Neural crest cell (in vitro differentiated cells): ENCODE results near the gene ZNF609. TPM values are rescaled to one million over a fixed set of nuclear protein-coding genes. Genes with fewer than 3 reads are reported as not detected.

Source experiments
- DNase-seq: peaks from one replicate; pipeline ENCODE4 v3.0.0; 2021; ENCODE audit warnings: low read depth, mixed read lengths, low spot score
- H3K27ac Mint-ChIP-seq: one replicate; pipeline ENCODE4 v1.8.0; 2021; ENCODE audit warnings: mild to moderate bottlenecking, mixed read lengths; ENCODE audit not compliant: unreplicated experiment
- H3K27me3 Mint-ChIP-seq: 2 replicates; pipeline ENCODE4 v1.8.0; 2021; ENCODE audit warnings: low read depth, mild to moderate bottlenecking, mixed read lengths
- H3K36me3 Mint-ChIP-seq: 2 replicates; pipeline ENCODE4 v1.8.0; 2021; ENCODE audit warnings: low read depth, mild to moderate bottlenecking, mixed read lengths
- H3K4me1 Mint-ChIP-seq: 2 replicates; pipeline ENCODE4 v1.8.0; 2021; ENCODE audit warnings: mixed read lengths
- H3K4me3 Mint-ChIP-seq: one replicate; pipeline ENCODE4 v1.8.0; 2021; ENCODE audit warnings: mild to moderate bottlenecking, mixed read lengths
- H3K9me3 Mint-ChIP-seq: 2 replicates; pipeline ENCODE4 v1.8.0; 2021; ENCODE audit warnings: mixed read lengths
- total RNA-seq: library from RNA; stranded (reverse); gene quantifications from 2 replicates; pipeline ENCODE4 v1.2.1, GENCODE V29; 2021
- TF ChIP-seq, protein P1 (sequence below): fragments of 200-600 bp; sonication (generic); conservative IDR thresholded peaks from 2 replicates; pipeline ENCODE4 v1.5.0; 2021; ENCODE audit warnings: antibody characterized with exemption, mild to moderate bottlenecking

The ZNF609 gene
- total RNA-seq, 1 donor from 2014 or later = 43.0 TPM

DNA sequence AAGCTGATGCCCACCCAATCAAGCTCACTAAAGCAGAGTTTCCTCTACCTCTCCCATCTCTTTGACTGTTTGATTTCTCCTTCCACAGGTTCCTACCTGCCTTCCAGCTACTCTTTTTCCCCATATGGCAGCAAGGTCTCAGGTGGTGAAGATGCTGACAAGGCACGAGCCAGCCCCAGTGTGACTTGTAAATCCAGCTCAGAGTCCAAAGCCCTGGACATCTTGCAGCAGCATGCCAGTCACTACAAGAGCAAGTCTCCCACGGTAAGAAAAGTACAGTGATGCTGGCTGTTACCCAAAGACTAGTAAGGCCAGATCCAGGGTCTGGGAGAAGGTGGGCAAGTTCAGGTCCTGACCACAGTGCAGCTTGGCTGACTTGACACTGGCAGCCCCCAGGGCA lies 219.7 kb downstream of the ZNF609 start:
- H3K27ac Mint-ChIP-seq = no peak overlapping the region
- no peaks in the 10 kb centered on the region for H3K27me3 Mint-ChIP-seq
- DNase-seq = no peak
- H3K36me3 Mint-ChIP-seq = peaks cover 6% of the 10 kb centered on the region
- H3K9me3 Mint-ChIP-seq = no peaks in the 10 kb centered on the region
- no peak overlapping the region for H3K4me3 Mint-ChIP-seq
- H3K4me1 Mint-ChIP-seq = no peaks in the 10 kb centered on the region
- TF ChIP-seq, protein P1, sequence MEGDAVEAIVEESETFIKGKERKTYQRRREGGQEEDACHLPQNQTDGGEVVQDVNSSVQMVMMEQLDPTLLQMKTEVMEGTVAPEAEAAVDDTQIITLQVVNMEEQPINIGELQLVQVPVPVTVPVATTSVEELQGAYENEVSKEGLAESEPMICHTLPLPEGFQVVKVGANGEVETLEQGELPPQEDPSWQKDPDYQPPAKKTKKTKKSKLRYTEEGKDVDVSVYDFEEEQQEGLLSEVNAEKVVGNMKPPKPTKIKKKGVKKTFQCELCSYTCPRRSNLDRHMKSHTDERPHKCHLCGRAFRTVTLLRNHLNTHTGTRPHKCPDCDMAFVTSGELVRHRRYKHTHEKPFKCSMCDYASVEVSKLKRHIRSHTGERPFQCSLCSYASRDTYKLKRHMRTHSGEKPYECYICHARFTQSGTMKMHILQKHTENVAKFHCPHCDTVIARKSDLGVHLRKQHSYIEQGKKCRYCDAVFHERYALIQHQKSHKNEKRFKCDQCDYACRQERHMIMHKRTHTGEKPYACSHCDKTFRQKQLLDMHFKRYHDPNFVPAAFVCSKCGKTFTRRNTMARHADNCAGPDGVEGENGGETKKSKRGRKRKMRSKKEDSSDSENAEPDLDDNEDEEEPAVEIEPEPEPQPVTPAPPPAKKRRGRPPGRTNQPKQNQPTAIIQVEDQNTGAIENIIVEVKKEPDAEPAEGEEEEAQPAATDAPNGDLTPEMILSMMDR = no peak

DNA sequence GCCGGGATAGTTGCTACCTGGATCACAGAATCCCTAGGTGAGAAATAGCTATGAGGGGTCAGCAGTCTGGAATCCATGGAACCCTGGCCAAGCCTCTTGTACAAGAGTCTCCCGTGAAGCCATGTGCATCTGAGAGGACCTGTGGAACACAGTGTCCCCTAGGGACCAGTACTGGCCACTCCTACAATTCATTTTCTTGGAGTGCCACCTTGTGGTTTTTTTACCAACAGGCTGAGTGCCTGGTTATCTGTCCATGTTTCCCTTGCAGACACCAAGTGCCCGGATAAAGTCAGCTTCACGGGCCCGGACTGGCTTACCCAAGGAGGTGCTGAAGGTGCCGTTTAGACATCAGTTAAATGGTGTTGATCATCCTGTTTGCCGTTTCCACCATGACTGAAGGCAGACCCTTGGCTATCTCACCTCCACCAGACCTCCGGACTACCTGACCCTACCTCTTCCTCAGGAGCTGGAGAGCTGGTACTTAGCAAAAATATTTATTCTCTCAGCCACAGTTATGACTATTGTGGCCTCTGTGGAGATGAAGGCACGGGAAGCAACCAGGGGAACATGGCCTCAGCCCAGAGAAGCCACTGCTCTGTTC lies 221.1 kb downstream of the ZNF609 start:
- peak; percentile 38 for DNase-seq
- Mint-ChIP-seq H3K36me3 (peaks cover 6% of the 10 kb centered on the region), H3K27ac (no peak overlapping the region), H3K4me3 (peak overlapping the region; percentile 28), H3K9me3 (no peaks in the 10 kb centered on the region), H3K4me1 (peaks cover 5% of the 10 kb centered on the region), H3K27me3 (no peaks in the 10 kb centered on the region)
- TF ChIP-seq, protein P1 = peak; percentile 80

DNA sequence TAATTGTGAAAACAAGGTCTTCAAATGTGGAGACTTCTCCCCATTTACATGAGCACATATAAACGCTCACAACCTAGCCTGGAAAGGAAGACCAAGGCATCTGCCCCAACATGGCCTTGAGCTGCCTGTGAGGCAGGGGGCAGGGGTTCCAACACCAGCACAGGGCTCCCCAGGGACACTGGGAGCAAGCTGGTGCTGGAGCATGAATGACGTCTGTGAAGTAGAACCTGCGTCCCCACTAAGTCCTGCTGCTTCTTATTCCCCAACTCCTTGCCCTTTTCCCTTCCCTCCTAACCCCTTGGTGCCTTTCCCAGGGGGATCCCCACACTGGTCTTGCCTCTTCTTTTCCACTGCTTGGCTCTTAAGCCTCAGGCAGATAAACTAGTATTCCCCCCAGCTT lies 221.9 kb downstream of the ZNF609 start:
- H3K4me3 Mint-ChIP-seq = no peak overlapping the region
- H3K9me3 Mint-ChIP-seq = no peaks in the 10 kb centered on the region
- H3K4me1 Mint-ChIP-seq = peaks cover 5% of the 10 kb centered on the region
- H3K27me3 Mint-ChIP-seq = no peaks in the 10 kb centered on the region
- DNase-seq = no peak
- H3K27ac Mint-ChIP-seq = no peak overlapping the region
- TF ChIP-seq, protein P1 = no peak
- H3K36me3 Mint-ChIP-seq = peaks cover 6% of the 10 kb centered on the region

DNA sequence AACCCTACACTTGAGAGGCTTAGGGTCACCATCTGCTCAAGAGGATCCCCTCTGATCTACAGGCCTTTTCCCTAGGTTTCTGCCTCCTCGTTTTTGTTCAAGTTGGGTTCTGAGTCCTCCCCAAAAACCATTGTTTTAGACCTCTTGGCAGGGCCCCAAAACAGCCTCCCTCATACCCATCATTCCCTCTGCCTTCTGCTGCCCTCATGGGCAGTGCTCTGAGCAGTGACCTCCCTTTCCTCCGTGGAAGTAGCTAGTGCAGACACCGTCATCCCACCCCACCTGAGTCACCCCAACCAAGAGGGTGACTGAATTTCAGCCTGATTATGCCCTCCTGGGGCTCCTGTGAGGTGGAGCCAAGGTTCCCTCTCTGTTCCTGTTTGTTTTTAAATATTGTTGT lies 223.0 kb downstream of the ZNF609 start:
- TF ChIP-seq, protein P1 = no peak
- H3K9me3 Mint-ChIP-seq = no peaks in the 10 kb centered on the region
- H3K27ac Mint-ChIP-seq = peak overlapping the region; percentile 60
- no peak overlapping the region for H3K4me3 Mint-ChIP-seq
- DNase-seq = no peak
- peaks cover 10% of the 10 kb centered on the region for H3K36me3 Mint-ChIP-seq
- H3K27me3 Mint-ChIP-seq = no peaks in the 10 kb centered on the region
- H3K4me1 Mint-ChIP-seq = peaks cover 5% of the 10 kb centered on the region

DNA sequence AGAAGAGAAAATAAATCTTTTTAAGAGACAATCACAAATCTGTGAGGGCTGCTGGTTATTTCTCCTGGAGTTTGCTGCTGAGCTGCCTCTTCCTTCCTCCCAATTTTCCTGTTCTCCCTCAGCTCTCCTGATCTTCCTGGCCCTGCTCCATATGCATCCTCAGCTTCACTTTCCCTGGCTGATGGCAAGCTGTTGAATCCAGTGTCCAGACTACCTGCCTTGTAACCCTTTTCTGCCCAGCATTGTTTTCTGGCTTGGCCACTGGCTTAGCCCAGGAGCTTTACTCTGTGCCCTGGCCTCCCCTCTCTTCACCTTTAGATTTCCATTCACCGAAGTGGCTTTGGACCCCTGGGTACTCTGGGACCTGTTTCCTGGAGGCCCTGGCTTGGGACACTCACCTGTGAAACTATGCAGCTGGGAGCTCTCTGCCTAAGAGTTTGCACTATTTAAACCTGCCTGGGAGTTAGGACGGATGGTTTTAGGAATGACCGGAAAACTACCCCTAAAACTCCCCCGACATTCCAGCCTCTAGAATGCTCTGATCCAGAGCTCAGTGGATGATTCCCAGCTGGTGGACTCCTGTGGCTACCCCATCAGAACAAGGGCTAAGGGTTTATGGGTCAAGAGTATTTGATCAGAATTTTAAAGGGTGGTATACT lies 225.0 kb downstream of the ZNF609 start:
- no peaks in the 10 kb centered on the region for H3K27me3 Mint-ChIP-seq
- H3K36me3 Mint-ChIP-seq = peaks cover 10% of the 10 kb centered on the region
- H3K4me3 Mint-ChIP-seq = no peak overlapping the region
- no peak for DNase-seq
- no peaks in the 10 kb centered on the region for H3K9me3 Mint-ChIP-seq
- peaks cover 5% of the 10 kb centered on the region for H3K4me1 Mint-ChIP-seq
- TF ChIP-seq, protein P1 = no peak
- H3K27ac Mint-ChIP-seq = peak overlapping the region; percentile 87
